AG04450 (cell line): ENCODE data around the gene UGT3A1. TPM values are rescaled to one million over a fixed set of nuclear protein-coding genes. Genes with fewer than 3 reads are reported as not detected.
"Not testable (repeated sequence)": the region's sequence is repeated elsewhere in the genome, so short reads cannot be mapped to it uniquely, and the experiment has no call there.

ENCODE experiments used
- CTCF ChIA-PET: fragments of 300-600, 350-600 bp; formaldehyde crosslinking; extraction: SDS; loops from one replicate; lab custom pipeline; 2022; ENCODE audit warnings: antibody characterized with exemption, inconsistent platforms; lab: Charles Lee
- POLR2A ChIA-PET: fragments of 350-600 bp; formaldehyde crosslinking; extraction: SDS; loops from one replicate; lab custom pipeline; 2021; ENCODE audit warnings: antibody characterized with exemption, inconsistent platforms; lab: Yijun Ruan, JAX
- DNase-seq: peaks from one replicate; pipeline ENCODE4 v3.0.0-alpha.2; 2011; ENCODE audit warnings: low read depth, low spot score
- H3K27ac ChIP-seq: one replicate; pipeline ENCODE4 v1.5.1; 2012; ENCODE audit warnings: low read depth, low read length, control low read depth
- H3K27me3 ChIP-seq: one replicate; pipeline ENCODE4 v1.6.0; 2012; ENCODE audit warnings: low read length; ENCODE audit not compliant: control insufficient read depth, insufficient read depth
- H3K4me3 ChIP-seq: 2 replicates; pipeline ENCODE4 v1.5.1; 2011; ENCODE audit warnings: mild to moderate bottlenecking, low read depth, low read length, control low read depth
- H3K9me3 ChIP-seq: 2 replicates; pipeline ENCODE4 v1.5.1; 2012; ENCODE audit warnings: low read length; ENCODE audit not compliant: control insufficient read depth, insufficient read depth
- CTCF ChIP-seq: IDR thresholded peaks from 2 replicates; pipeline ENCODE4 v1.5.1; 2011; ENCODE audit warnings: low read depth, low read length, control low read depth, inconsistent platforms
- polyA plus RNA-seq: library from polyadenylated mRNA; depleted of rRNA; stranded (reverse); fragments of >200 nt; gene quantifications from 2 replicates; pipeline ENCODE4 v1.2.3, GENCODE V29; 2011

UGT3A1 gene
- polyA plus RNA-seq, 1 experiment, result not detected

GRCh38 chr5:36031223-36031622 lies 40.0 kb upstream of the UGT3A1 start:
- ChIA-PET CTCF (no interaction called here), POLR2A (no interaction called here)
- Histone ChIP-seq H3K4me3 (no peak overlapping the region), H3K27ac (no peak overlapping the region), H3K9me3 (no peaks in the 10 kb centered on the region), H3K27me3 (no peaks in the 10 kb centered on the region)
- TF ChIP-seq CTCF, result no peak
- no peak for DNase-seq

GRCh38 chr5:36029914-36030313 lies 38.7 kb upstream of the UGT3A1 start:
- CTCF ChIA-PET, result no interaction called here

GRCh38 chr5:36028816-36029465 lies 37.8 kb upstream of the UGT3A1 start:
- Histone ChIP-seq H3K9me3 (no peaks in the 10 kb centered on the region), H3K4me3 (no peak overlapping the region), H3K27me3 (no peaks in the 10 kb centered on the region), H3K27ac (no peak overlapping the region)
- POLR2A ChIA-PET, result no interaction called here
- CTCF ChIA-PET, result no interaction called here
- TF ChIP-seq CTCF, result no peak
- no peak for DNase-seq

More at GRCh38 chr5:36029914-36030313, 38.7 kb upstream of the UGT3A1 start:
- TF ChIP-seq CTCF, result no peak
- no peaks in the 10 kb centered on the region for H3K27me3 ChIP-seq
- no peak overlapping the region for H3K27ac ChIP-seq
- DNase-seq, result no peak
- H3K4me3 ChIP-seq, result no peak overlapping the region
- POLR2A ChIA-PET, result no interaction called here
- H3K9me3 ChIP-seq, result no peaks in the 10 kb centered on the region

GRCh38 chr5:36027711-36028110 lies 36.5 kb upstream of the UGT3A1 start:
- Histone ChIP-seq H3K9me3 (no peaks in the 10 kb centered on the region), H3K27ac (no peak overlapping the region), H3K4me3 (no peak overlapping the region), H3K27me3 (no peaks in the 10 kb centered on the region)
- TF ChIP-seq CTCF, result no peak
- DNase-seq, result no peak
- CTCF ChIA-PET, result no interaction called here
- POLR2A ChIA-PET, result no interaction called here

- Histone ChIP-seq H3K27ac (no peak overlapping the region), H3K9me3 (no peaks in the 10 kb centered on the region), H3K27me3 (no peaks in the 10 kb centered on the region), H3K4me3 (no peak overlapping the region)
- no peak for DNase-seq
- TF ChIP-seq CTCF, result no peak
- ChIA-PET POLR2A (no interaction called here), CTCF (no interaction called here)
Measured at GRCh38 chr5:36026706-36027465, 35.7 kb upstream of the UGT3A1 start.

- POLR2A ChIA-PET, H3K27ac ChIP-seq, H3K9me3 ChIP-seq, DNase-seq, H3K27me3 ChIP-seq, CTCF ChIA-PET, H3K4me3 ChIP-seq: not testable (repeated sequence)
Measured at GRCh38 chr5:36022246-36022645, 31.1 kb upstream of the UGT3A1 start.

- H3K27ac ChIP-seq, H3K9me3 ChIP-seq, CTCF ChIA-PET, POLR2A ChIA-PET, H3K4me3 ChIP-seq, DNase-seq, H3K27me3 ChIP-seq: not testable (repeated sequence)
Measured at GRCh38 chr5:36019584-36019983, 28.4 kb upstream of the UGT3A1 start.
